ENCODE data around the gene LRRN2.

- TF ChIP-seq PATZ1 (CRISPR knock-in tag; IDR thresholded peaks at IDR 0.05; ENCODE audit: borderline replicate concordance) (no peak), POU6F1 (CRISPR knock-in tag; IDR thresholded peaks at IDR 0.05; ENCODE audit: borderline replicate concordance, low read depth) (no peak), ISL1 (CRISPR knock-in tag; IDR thresholded peaks at IDR 0.05) (no peak), BACH2 (CRISPR knock-in tag; IDR thresholded peaks at IDR 0.05; ENCODE audit: borderline replicate concordance) (no peak), CREB5 (CRISPR knock-in tag; IDR thresholded peaks at IDR 0.05; ENCODE audit: low read depth) (no peak), RARB (CRISPR knock-in tag; IDR thresholded peaks at IDR 0.05) (no peak), TOX (CRISPR knock-in tag; IDR thresholded peaks at IDR 0.05; ENCODE audit: borderline replicate concordance) (no peak)
Observed at GRCh38 chr1:204634260-204634910, 51.2 kb downstream of the LRRN2 start.

All from SK-N-SH treated with all-trans-retinoic acid at 6 μM for 48 hours (cell line).